SH-SY5Y (cell line): ENCODE measurements around the gene PATL2.

Experiments
- GATA2 ChIP-seq: IDR thresholded peaks from 2 replicates; pipeline ENCODE4 v1.6.1; 2011; ENCODE audit warnings: mild to moderate bottlenecking, low read depth, low read length
- GATA3 ChIP-seq: IDR thresholded peaks from 2 replicates; pipeline ENCODE4 v1.6.1; 2011; ENCODE audit warnings: low read depth, mild to moderate bottlenecking, low read length, moderate library complexity

DNA sequence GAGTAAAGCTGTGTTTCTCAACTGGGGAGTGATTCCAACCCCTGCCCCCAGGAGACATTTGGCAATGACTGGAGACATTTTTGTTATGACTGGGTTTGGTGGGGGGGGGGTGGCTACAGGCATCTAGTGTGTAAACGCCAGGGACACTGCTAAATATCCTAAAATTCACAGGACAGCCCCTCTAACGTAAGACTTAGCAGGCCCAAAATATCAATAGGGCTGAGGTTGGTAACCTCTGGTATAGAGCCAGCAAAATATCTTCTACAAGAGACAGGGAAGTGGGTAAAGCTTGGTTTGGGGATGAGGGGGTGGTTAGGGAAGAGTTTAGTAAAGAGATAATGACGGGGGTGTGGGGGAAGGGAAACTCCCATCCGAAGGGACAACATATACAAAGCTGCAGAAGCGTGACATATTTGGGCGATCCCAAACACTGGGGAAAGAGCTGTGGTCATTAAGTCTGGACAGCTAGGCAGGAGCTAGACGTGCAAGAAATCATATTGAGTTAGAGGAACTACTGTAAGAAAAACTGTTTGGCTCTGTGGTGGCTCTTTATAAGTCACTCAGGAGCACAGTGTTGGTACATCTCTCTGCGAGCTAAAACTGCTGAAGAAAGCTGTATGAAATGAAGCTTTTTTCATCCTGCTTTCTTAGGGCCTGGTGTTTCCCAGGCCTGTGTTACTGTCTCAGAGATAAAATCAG lies 24.5 kb upstream of the PATL2 start:
- TF ChIP-seq GATA2 (no peak), GATA3 (no peak)
